Thoracic aorta (tissue), 2 donors: ENCODE data around the gene PYGL. TPM values are rescaled to one million over a fixed set of nuclear protein-coding genes. Genes with fewer than 3 reads are reported as not detected.

Source experiments
- ATAC-seq: fragments of 150-250 bp; one replicate; pipeline ENCODE4 v1.8.0; 2017; ENCODE audit warnings: low read depth; ENCODE audit not compliant: insufficient number of reproducible peaks, low FRiP score
- DNase-seq: peaks from one replicate; pipeline ENCODE4 v3.0.0-alpha.2; 2020; ENCODE audit warnings: low spot score
- H3K27ac ChIP-seq, 2 donors: fragments of 200-600 bp; sonication (generic); 1 replicate in 1 of 2; 2 replicates in 1 of 2; pipeline ENCODE4 v1.5.1; 2016; ENCODE audit warnings: mild to moderate bottlenecking in 2 of 2, moderate library complexity in 2 of 2
- H3K27me3 ChIP-seq: fragments of 200-600 bp; sonication (generic); replicated peaks from 2 replicates; pipeline ENCODE4 v1.6.0; 2016; ENCODE audit warnings: mild to moderate bottlenecking; ENCODE audit not compliant: insufficient read depth
- H3K36me3 ChIP-seq: fragments of 200-600 bp; sonication (generic); one replicate; pipeline ENCODE4 v1.5.1; 2016
- H3K4me1 ChIP-seq, 2 donors: fragments of 200-600 bp; sonication (generic); 1 replicate in 1 of 2; 2 replicates in 1 of 2; pipeline versions ENCODE4 v1.5.1 to v1.6.0; 2016; ENCODE audit warnings: low read depth in 2 of 2, mild to moderate bottlenecking in 1 of 2; ENCODE audit not compliant: control insufficient read depth in 1 of 2
- H3K4me3 ChIP-seq: fragments of 200-600 bp; sonication (generic); 2 replicates; pipeline ENCODE4 v1.5.1; 2016; ENCODE audit warnings: mild to moderate bottlenecking
- H3K9me3 ChIP-seq: fragments of 200-600 bp; sonication (generic); 2 replicates; pipeline ENCODE4 v1.5.1; 2016
- CTCF ChIP-seq: fragments of 200-600 bp; sonication (generic); IDR thresholded peaks from one replicate; pipeline ENCODE4 v1.5.1; 2019; ENCODE audit warnings: antibody characterized with exemption
- total RNA-seq, 2 donors: library from RNA; depleted of rRNA; stranded (reverse); fragments of >200 nt; gene quantifications; one replicate each; pipeline versions ENCODE4 v1.1.0 to v1.2.3, GENCODE V29; 2016

PYGL gene
- 10 to 100 TPM; 39.9 to 51.2 TPM for total RNA-seq

- Histone ChIP-seq H3K4me3 (peak within 1 kb of the TSS; percentile 96), H3K27ac (peak within 1 kb of the TSS; percentile 81 to 84), H3K27me3 (no peaks in the 10 kb centered on the region), H3K9me3 (no peaks in the 10 kb centered on the region), H3K4me1 (peaks cover 0 to 14% of the 10 kb centered on the region in 2 donors), H3K36me3 (no peaks in the 10 kb centered on the region)
- TF ChIP-seq CTCF = peak; percentile 10
- peak; percentile 79 for ATAC-seq
- peak; percentile 18 for DNase-seq
Observed at GRCh38 chr14:50943943-50944646, at the start of gene PYGL. PYGL (minus strand) TSS chr14:50944483; CDS start chr14:50944403, 80 bp downstream.

GRCh38 chr14:50985859-50986331 lies 41.6 kb upstream of the PYGL start:
- H3K4me3 ChIP-seq = no peak overlapping the region
- no peak for TF ChIP-seq CTCF
- DNase-seq = no peak
- H3K9me3 ChIP-seq = no peaks in the 10 kb centered on the region
- ATAC-seq = no peak
- no peak overlapping the region for H3K27ac ChIP-seq
- H3K27me3 ChIP-seq = no peaks in the 10 kb centered on the region
- H3K4me1 ChIP-seq = no peaks in the 10 kb centered on the region
- H3K36me3 ChIP-seq = no peaks in the 10 kb centered on the region

DNA sequence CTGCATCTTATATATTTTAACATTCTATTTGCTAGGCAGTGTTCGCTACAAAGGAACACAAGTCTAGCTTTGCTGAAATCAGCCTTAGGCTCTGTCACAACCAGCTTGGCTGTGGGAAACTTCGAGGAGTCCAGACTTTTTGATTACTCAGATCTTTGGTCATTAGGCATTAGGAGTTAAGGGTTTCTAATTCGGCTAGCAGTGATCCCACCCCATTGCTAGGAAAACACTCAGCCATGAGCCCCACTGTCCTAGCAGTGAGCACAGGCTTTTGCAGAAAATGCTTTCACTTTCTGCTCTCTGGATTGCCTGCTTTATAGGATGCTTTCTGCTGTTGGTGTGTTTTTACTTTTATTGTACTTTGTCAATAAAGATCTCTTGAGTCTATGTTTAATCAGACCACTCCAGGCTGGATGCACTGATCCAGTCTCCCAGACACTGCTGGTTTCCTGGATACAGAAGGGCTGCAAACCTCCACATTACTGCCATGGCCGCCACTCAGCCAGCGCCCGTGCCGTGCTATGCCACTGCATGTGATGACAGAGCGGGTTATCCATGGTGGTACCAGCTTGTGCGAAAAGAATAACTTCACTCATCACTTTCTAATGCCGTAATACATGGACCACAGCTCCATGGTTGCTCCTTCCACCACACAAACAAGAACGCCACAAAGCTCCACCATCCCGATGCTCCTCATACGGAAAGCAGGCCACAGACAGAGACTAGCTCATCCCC lies 41.0 kb upstream of the PYGL start:
- Histone ChIP-seq H3K27ac (no peak overlapping the region), H3K9me3 (no peaks in the 10 kb centered on the region), H3K36me3 (no peaks in the 10 kb centered on the region), H3K27me3 (no peaks in the 10 kb centered on the region), H3K4me1 (no peaks in the 10 kb centered on the region), H3K4me3 (no peak overlapping the region)
- DNase-seq = no peak
- no peak for TF ChIP-seq CTCF
- ATAC-seq = no peak

DNA sequence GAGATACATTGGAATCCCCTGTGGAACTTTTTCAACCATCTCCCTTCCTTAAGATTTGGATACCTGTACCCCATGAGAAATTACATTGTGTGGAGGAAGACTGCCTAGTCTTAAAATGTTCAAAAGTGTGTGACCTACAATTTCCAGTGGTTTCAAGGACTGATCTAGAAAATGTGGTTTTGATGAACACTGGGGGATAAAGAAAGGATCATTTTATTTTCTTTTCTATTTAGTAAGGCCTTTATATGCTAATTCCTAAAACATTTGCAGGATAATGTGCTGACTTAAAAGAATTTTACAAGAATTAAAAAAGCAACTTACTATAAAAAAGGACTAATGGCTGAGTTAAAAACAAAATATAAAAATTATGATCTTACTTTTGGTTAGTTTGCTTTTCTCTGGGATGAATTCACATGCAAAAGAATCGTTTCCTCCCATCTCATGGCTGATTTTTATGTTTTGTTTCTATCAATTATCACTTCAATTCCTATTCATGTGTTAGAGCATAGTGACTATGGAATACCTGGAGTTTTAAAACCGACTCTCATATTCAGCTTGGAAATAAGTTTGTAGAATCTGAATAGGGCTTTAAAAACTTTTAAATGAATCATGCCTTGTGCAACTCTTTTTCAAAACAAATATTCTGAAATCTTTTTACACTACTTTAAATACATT lies 39.9 kb upstream of the PYGL start:
- DNase-seq (no peak), ATAC-seq (no peak)
- no peak for TF ChIP-seq CTCF

More for the DNA sequence above, 39.9 kb upstream of the PYGL start:
- H3K4me3 ChIP-seq = no peak overlapping the region
- H3K27ac ChIP-seq = no peak overlapping the region
- H3K9me3 ChIP-seq = no peaks in the 10 kb centered on the region
- H3K36me3 ChIP-seq = no peaks in the 10 kb centered on the region
- H3K27me3 ChIP-seq = no peaks in the 10 kb centered on the region
- H3K4me1 ChIP-seq = no peaks in the 10 kb centered on the region
